HG03064 (cell line): Measurements from ENCODE around the gene CASP2.
"Not testable (repeated sequence)": the region's sequence is repeated elsewhere in the genome, so short reads cannot be mapped to it uniquely, and the experiment has no call there.

Experiments used
- ATAC-seq: cut with Tn5 transposase; IDR thresholded peaks from one replicate; pipeline ENCODE4 v1.9.1; 2021; ENCODE audit warnings: low read depth; ENCODE audit not compliant: unreplicated experiment

The CASP2 gene

DNA sequence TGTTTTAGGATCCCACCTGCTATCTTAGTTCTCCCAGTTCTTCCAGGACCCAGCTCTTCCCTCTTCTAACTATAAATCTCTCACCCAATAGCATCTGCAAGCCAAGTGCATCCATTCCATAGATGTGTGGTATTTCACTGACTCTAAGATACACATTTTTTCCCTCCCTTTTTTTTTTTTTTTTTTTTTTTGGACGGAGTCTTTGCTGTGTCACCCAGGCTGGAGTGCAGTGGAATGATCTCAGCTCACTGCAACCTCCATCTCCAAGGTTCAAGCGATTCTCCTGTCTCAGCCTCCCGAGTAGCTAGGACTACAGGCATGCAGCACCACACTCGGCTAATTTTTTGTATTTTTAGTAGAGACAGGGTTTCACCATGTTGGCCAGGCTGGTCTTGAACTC lies 1.7 kb downstream of the CASP2 start:
- not testable (repeated sequence) for ATAC-seq

- no peak for ATAC-seq
Measured at GRCh38 chr7:143290293-143290692, 2.1 kb downstream of the CASP2 start.

DNA sequence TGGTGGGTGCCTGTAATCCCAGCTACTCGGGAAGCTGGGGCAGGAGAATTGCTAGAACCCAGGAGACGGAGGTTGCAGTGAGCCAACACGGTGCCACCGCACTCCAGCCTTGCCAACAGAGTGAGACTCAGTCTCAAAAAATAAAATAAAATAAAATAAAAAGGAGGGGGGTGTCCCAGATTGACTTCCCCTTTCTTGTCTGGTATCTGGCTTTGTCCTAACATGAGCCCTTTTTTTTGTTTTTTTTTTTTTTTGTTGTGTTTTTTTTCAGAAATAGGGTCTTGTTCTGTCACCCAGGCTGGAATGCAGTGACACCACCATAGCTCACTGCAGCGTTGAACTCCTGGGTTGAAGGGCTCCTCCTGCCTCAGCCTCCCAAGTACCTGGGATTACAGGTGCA lies 4.7 kb downstream of the CASP2 start:
- no peak for ATAC-seq

DNA sequence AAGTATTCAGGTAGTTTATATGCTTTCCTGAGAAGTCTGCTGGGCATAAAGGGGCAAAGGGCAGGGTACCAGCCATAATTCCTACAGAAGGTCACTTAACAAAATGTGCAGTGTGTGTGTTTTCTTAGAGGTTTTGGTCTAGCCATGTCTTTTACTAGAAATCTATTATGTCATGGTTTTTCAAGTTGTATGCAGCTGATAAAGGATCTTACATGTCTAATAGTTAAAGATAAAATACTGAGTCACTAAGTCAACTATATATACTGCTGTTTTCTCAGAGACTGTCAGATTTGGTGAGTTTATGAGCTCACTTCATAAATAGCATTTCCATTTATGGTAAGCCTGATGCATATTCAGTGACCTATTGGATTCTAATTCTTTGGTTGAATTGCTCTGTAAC lies 7.7 kb downstream of the CASP2 start:
- ATAC-seq: no peak

DNA sequence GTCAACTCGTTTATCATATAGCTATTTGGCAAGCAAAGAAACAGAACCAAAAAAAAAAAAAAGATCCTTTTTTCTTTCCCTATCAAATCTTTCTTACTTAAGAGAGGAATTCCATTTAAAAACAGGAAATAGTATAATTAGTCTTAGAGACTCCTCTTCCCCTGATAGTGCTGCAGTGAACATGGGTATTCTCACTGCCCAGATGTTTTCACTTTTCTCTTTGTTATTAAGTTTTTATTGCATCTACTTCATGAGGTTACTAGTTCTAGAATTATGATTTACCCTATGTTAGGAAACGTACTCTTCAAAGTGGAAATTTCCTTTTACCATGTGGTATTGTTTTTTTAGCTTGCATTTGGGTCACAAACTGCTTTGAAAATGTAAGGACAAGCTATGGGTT lies 8.5 kb downstream of the CASP2 start:
- no peak for ATAC-seq

DNA sequence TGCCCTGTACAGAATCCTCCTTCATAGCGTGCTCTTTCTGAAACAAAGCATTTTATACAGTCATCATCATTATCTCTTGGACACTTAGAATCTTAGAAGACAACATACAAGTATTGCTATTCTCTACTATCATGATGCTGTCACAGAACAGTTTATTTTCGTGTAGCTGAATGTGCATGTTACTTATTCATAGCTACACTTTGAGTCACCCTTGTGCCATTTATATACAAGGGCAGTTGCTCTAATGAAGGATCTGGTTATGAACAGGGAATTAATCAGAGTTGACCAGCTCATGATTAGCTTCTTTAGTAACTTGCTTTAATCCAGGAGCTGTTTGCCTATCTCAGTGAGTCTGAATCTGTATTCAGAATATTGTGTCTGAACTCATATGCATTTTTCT lies 11.2 kb downstream of the CASP2 start:
- no peak for ATAC-seq

DNA sequence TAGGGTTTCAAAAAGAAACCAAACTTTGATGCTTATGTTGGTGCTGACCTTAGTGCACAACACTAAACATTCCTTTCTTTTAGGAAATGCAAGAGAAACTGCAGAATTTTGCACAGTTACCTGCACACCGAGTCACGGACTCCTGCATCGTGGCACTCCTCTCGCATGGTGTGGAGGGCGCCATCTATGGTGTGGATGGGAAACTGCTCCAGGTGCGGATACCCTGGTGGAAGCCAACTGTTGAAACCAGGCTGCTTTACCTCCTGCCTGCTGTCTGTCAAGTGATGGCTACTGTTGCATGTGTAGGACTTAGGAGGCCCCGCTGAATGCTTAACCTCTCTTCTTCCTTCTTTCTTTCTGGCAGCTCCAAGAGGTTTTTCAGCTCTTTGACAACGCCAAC lies 11.7 kb downstream of the CASP2 start:
- no peak for ATAC-seq

GRCh38 chr7:143300959-143301935 lies 13.1 kb downstream of the CASP2 start:
- no peak for ATAC-seq

DNA sequence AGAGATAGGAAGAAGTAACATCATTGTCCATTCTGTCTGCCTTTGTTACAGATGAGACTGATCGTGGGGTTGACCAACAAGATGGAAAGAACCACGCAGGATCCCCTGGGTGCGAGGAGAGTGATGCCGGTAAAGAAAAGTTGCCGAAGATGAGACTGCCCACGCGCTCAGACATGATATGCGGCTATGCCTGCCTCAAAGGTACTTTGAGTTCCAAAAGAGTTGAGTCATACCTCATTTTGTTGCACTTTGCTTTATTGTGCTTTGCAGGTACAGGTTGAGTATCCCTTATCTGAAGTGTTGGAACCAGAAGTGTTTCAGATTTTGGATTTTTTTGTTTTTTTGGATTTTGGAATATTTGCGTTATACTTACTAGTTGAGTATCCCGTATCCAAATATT lies 15.6 kb downstream of the CASP2 start:
- ATAC-seq: no peak

- no peak for ATAC-seq
Measured at GRCh38 chr7:143304938-143305337, 16.8 kb downstream of the CASP2 start.

GRCh38 chr7:143305423-143306070 lies 17.4 kb downstream of the CASP2 start:
- ATAC-seq: no peak

GRCh38 chr7:143308632-143309031 lies 20.5 kb downstream of the CASP2 start:
- no peak for ATAC-seq

GRCh38 chr7:143314127-143314526 lies 26.0 kb downstream of the CASP2 start:
- no peak for ATAC-seq

DNA sequence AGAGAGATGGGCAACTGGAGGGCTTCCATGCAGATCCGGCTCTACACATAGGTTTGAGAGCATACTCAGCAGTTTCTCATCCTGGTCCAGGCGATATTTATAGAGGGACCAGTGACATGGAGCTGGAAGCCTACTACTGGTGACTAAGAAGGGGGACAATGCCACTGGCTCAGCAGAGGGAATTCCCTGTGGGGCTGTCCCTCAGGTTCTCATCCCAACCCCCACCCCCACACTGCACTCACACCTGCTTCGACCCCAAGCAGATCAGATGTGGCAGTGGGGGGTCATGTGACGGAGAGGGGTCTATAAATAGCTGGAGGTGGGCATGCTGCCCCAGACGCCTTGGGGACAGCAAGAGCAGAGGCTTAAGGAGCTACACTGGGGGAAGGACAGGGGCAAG lies 27.6 kb downstream of the CASP2 start, which contains the start of gene CLCN1:
Gene CLCN1 (plus strand): TSS at position 336 of the 400 bp plus-strand sequence. CDS start 102 bp downstream, outside the sequence.
- no peak for ATAC-seq

DNA sequence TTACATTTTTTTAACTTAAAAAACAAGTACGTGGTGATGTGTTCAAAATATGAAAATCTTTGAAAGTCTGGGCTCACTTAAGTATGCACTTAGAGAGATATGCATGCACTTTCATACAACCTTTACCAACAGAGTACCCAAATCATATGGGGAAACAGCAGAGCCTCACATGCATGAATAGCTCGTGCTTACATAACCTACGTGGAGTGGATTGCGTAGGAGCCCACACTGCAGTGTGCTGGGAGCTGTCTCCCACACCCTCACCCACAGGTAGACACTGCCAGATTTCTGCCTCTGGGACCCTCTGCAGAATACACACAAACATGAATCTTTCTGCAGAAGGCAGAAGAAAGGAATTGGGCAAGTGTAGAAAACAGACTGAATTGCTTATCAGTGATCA lies 28.3 kb downstream of the CASP2 start:
- no peak for ATAC-seq

DNA sequence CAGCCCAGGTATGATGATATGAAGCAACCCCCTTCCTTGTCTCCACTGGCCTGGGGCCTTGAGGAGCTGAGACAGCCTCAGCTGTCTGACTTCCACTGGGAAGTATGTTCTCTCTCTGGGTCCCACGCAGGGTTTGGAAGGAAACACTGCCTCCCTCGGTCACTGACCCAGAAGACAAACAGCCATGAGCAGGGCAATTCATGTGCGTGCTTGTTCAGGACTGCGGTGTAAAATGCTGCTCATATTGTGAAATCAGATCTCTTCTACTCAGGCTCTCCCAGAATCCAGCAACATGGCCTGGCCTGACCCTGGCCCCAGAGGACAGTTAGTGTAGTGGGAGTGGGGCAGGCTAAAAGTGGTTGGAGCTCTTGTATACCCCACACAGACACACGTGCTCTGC lies 30.5 kb downstream of the CASP2 start:
- ATAC-seq: no peak

- ATAC-seq: no peak
Measured at GRCh38 chr7:143320620-143321019, 32.5 kb downstream of the CASP2 start.

DNA sequence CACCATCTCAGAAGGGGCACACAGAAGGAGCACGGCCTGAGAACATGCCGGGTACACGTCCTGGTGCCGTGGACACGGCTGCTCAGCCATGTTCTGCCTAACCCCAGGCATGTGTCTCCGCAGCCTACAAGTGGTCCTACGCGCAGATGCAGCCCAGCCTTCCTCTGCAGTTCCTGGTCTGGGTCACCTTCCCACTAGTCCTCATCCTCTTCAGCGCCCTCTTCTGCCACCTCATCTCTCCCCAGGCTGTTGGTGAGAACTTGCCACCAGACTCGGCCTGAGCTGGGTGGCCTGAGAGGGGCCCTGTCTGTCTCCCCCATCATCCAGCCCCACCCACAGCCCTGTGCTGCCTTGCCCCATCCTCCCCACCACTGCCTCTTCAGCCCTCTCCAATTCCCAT lies 33.1 kb downstream of the CASP2 start:
- ATAC-seq: no peak

GRCh38 chr7:143321734-143322133 lies 33.6 kb downstream of the CASP2 start:
- ATAC-seq: no peak

DNA sequence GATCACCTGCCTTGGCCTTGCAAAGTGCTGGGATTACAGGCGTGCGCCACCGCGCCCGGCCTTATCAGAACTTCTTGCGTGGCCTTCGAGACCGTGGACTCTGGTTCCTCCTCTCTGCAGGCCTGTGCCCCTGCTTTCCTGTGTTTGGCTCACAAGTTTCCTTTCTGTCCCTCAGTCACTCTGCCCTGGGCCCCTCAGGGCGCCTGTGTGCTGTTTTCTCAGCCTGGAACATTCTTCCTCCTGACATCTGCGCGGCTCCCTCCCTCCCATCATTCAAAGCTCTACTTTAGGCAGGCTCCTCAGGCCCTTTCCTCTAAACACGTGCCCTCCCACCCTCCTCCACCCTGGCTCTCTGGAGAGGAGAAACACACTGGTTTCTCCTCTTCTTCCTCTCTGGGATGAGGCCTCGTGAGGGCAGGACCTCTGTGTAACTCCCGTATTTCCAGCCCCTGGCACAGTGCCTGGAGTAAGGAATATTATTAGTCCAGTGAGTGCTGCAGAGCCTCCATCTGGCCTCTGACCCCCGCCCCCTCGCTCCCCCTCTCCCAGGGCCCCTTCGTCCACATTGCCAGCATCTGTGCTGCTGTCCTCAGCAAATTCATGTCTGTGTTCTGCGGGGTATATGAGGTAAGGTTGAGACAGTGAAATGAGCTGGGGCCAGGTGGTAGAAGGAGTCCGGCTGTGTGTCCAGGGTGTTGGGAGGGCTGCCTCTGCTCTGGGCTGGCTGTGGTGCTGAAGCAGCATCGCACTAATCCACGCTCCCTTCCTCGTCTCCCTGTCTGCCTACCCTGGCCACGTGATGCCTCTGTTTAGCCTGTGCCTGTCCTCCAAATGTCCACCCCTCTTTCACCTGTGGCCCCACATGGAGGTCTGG lies 34.8 kb downstream of the CASP2 start:
- no peak for ATAC-seq

- ATAC-seq: no peak
Measured at GRCh38 chr7:143323653-143324052, 35.5 kb downstream of the CASP2 start.
